Measurements from ENCODE around the gene SSTR5. TPM values are rescaled to one million over a fixed set of nuclear protein-coding genes. Genes with fewer than 3 reads are reported as not detected.

The SSTR5 gene
- total RNA-seq, 2 donors from 2014 or later = not detected

DNA sequence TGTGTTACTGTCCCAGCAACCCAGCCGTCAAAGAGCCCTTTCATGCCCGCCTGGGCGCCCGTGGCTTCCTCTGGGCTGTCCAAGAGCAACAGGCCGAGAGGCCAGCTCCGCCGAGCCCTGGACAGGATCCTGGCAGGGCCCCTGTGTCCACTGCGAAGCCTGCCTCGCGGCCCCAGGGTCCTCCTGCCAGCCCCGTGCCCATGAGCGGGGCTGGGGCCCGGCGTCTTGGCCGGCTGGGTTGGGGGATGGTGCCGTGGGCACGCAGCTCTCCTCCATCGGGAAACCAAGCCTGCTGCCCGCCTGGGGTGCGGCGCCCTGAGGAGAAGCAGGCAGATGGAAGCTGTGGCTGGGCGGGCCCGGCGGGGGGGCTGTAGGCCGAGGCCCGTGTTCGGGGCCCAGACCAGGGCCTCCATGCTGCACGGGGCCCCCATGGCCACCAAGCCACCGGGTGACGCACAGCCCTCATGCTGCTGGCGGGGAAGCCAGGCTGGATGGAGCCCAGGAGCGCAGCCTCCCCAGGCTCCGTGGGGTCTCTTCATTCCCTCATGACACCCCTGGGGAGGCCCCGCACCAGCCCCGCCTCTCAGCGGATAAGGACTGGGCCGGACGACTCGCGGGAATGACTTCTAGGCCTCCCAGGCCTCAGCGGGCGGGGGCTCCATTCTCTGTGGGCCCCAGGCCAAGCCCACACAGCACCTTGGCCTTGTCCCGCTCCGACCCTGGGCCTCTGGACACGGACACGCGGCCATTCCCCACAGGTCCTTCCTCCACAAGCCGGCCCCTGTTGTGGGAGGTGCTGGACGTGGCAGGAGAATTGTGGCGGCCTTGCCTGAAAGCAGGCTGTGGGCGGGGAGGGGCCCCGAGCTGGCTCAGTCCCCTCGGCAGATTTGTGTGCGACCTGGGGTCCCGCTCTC, 23.9 kb downstream of the SSTR5 start, which contains the start of gene C1QTNF8:
C1QTNF8 (minus strand) TSS at position 76 of the 914 bp plus-strand sequence. CDS start 1,322 bp downstream, outside the sequence.
- Mint-ChIP-seq H3K4me1 (no peaks in the 10 kb centered on the region), H3K4me3 (no peak within 1 kb of the TSS), H3K27ac (no peak within 1 kb of the TSS), H3K27me3 (no peaks in the 10 kb centered on the region), H3K36me3 (ENCODE audit: low read depth) (no peaks in the 10 kb centered on the region)
- ATAC-seq (no peak), DNase-seq (no peak)
- no peaks in the 10 kb centered on the region for H3K9me3 ChIP-seq (ENCODE audit: control insufficient read depth, low read length, poor library complexity, severe bottlenecking)

GRCh38 chr16:1097156-1097555, 24.6 kb downstream of the SSTR5 start:
- H3K27ac Mint-ChIP-seq = no peak overlapping the region
- DNase-seq (no peak), ATAC-seq (no peak)
- H3K27me3 Mint-ChIP-seq = no peaks in the 10 kb centered on the region
- H3K9me3 ChIP-seq (ENCODE audit: control insufficient read depth, low read length, poor library complexity, severe bottlenecking) = no peaks in the 10 kb centered on the region
- H3K36me3 Mint-ChIP-seq (ENCODE audit: low read depth) = no peaks in the 10 kb centered on the region
- H3K4me3 Mint-ChIP-seq = no peak overlapping the region
- H3K4me1 Mint-ChIP-seq = no peaks in the 10 kb centered on the region

DNA sequence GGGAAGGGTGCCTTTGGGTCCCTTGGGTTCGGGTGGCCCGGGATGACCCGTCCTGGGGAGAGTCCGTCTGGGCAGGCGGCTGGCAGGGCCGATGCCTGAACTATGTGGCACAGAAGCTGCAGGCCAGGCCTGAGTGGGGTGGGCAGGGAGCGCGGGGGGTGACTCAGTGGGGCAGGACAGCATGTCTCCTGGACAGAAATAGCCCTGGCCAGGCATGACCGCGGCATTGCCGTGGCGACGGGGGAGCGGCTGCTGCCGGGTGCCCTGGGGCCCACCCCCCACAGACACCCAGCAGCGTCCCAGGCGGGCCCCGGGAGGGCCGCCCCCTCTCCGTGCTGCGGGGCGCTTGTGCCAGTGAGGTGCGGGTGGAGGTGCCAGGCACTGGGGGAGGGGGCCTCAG, 25.3 kb downstream of the SSTR5 start:
- ATAC-seq = no peak
- Mint-ChIP-seq H3K27me3 (no peaks in the 10 kb centered on the region), H3K36me3 (ENCODE audit: low read depth) (no peaks in the 10 kb centered on the region), H3K4me3 (no peak overlapping the region), H3K4me1 (no peaks in the 10 kb centered on the region), H3K27ac (no peak overlapping the region)
- H3K9me3 ChIP-seq (ENCODE audit: control insufficient read depth, low read length, poor library complexity, severe bottlenecking) = no peaks in the 10 kb centered on the region
- no peak for DNase-seq

- H3K9me3 ChIP-seq (ENCODE audit: control insufficient read depth, low read length, poor library complexity, severe bottlenecking) = no peaks in the 10 kb centered on the region
- Mint-ChIP-seq H3K27me3 (no peaks in the 10 kb centered on the region), H3K36me3 (ENCODE audit: low read depth) (no peaks in the 10 kb centered on the region), H3K27ac (no peak overlapping the region), H3K4me1 (no peaks in the 10 kb centered on the region), H3K4me3 (no peak overlapping the region)
- ATAC-seq (no peak), DNase-seq (no peak)
These were observed 25.9 kb downstream of the SSTR5 start for GRCh38 chr16:1098266-1098991.

DNA sequence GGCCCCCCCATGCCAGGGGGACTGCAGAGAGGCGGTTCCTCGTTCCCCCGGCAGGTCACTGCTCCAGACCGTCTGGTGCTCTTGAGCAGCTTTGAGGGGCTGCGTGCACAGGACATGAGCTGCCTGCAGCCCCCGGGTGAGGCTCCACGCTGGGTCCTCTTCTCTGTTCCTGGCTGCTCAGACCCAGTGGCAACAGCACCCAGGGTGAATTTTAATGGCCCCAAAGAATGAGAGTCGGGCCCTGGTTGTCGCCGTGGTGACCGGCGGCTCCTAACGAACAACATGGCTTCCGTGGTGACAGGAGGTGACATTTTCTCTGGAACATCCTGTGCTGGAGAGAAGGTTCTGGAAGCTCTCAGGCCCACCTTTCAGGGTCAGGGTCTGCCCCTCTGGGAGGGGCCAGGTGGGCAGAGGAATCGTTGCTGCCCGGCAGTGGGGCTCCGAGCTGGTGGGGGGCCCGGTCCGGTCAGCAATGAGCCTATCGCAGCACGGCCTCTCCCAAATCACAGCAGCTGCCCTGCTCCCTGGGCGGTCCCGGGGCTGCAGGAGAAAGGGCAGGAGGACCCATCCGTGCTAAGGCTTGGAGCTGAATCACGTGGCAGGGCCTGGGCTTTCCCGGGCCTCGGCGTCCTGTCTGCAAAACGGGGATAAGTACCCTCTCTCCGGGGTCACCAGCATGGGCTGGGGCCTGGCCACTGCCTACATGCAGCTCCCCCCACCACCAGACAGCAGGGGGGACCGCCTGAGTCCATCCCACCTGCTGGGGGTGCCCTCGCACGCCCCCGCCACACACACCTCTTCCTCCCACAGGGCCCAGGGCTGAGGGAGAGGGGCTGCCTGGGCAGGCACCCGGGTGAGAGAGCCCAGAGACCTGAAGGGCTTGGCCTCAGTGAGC, 26.9 kb downstream of the SSTR5 start:
- H3K36me3 Mint-ChIP-seq (ENCODE audit: low read depth) = no peaks in the 10 kb centered on the region
- no peak overlapping the region for H3K4me3 Mint-ChIP-seq
- no peak overlapping the region for H3K27ac Mint-ChIP-seq
- H3K27me3 Mint-ChIP-seq = no peaks in the 10 kb centered on the region
- H3K4me1 Mint-ChIP-seq = no peaks in the 10 kb centered on the region
- DNase-seq (no peak), ATAC-seq (no peak)
- H3K9me3 ChIP-seq (ENCODE audit: control insufficient read depth, low read length, poor library complexity, severe bottlenecking) = no peaks in the 10 kb centered on the region

DNA sequence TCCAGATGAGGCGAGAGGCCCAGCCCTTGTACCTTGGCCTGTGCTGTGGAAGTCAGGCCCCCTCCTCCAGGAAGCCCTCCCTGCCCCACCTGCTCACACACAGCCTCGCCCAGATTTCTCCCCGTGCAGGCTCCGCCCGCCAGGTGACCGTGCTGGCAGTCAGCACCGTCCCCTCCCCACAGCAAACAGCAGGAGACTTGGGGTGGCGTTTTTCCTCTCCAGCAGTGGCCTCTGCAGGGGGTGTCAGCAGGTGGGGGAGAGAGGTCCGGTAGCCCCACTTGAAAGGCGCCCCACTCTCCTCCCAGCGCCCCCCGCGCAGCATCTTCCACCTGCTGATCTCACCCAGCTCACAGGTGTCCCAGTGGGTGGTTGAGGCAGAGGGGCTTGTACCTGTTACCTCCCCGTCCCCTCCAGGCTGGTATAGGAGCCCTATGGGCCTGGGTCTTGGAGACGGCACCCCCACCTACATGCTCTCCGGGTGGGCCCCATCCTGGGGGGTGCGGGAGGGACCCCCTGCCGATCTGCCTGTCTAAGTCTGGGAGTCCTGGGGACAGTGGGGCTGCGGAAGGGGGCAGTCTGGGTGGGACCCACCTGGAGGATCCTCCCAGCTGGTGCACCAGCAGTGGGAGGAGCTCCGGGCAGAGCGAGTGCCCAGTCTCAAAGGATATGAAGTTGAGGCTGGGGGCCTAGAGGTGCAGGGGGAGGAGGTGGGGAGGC, 27.7 kb downstream of the SSTR5 start:
- no peaks in the 10 kb centered on the region for H3K9me3 ChIP-seq (ENCODE audit: control insufficient read depth, low read length, poor library complexity, severe bottlenecking)
- no peaks in the 10 kb centered on the region for H3K4me1 Mint-ChIP-seq
- no peaks in the 10 kb centered on the region for H3K27me3 Mint-ChIP-seq
- no peak for DNase-seq
- H3K4me3 Mint-ChIP-seq = no peak overlapping the region
- no peak overlapping the region for H3K27ac Mint-ChIP-seq
- no peaks in the 10 kb centered on the region for H3K36me3 Mint-ChIP-seq (ENCODE audit: low read depth)
- ATAC-seq = no peak

DNA sequence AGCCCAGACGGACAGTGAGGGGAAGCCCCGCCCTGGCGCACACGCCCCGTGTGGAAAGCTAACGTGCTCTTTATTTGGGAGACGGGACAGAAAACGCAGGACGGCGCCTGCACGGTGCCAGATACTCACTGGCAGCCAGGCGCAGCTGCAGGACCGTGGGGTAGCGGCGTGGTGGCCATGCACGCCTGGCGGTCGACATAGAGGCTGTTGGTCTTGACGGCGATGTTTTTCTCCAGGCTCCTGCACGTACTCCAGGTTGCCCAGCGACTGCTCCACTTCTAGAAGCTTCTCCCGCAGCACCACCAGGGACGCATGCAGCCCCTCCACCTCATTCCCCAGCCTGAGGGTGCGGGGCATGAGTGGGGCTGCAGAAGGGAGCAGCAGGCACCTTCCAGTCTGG, 28.6 kb downstream of the SSTR5 start:
- no peak overlapping the region for H3K4me3 Mint-ChIP-seq
- H3K4me1 Mint-ChIP-seq = no peaks in the 10 kb centered on the region
- ATAC-seq = no peak
- H3K36me3 Mint-ChIP-seq (ENCODE audit: low read depth) = no peaks in the 10 kb centered on the region
- H3K9me3 ChIP-seq (ENCODE audit: control insufficient read depth, low read length, poor library complexity, severe bottlenecking) = no peaks in the 10 kb centered on the region
- no peak overlapping the region for H3K27ac Mint-ChIP-seq
- DNase-seq = no peak
- no peaks in the 10 kb centered on the region for H3K27me3 Mint-ChIP-seq

DNA sequence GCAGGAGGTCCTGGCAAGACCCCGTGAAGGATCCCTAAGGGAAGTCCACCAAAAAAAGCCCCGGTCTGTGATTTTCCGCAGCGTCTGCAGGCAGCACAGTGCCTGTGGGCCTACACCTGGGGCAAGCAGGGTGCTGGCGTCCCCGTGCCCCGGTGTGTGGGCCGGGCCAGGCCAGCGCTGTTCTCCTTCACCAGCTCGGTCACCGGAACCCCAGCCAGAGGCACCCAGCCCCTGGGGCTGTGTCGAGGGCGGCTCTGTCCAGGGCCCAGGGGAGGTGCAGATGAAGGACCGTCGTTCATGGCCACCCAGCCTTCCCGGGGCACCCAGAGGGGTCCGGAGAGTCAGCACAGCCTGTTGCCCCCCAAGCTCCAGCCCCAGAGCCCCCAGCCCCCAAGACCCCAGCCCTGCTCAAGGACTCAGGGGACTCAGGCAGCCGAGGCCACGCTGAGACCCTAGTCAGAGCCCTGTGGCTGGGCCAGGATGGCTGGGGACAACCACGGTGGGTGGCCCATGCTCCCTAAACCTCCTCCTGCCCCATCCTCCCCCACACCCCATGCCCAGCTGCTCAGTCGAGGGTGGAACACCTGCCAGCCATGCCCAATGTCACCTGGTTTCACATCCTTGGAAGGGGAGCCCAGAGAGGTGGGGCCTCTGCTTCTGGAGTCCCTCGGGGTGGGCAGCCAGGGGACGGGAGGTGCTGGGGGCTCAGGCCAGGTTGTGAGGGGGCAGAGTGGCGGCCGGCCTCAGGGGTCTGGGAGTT, 29.2 kb downstream of the SSTR5 start:
- DNase-seq = no peak
- no peaks in the 10 kb centered on the region for H3K4me1 Mint-ChIP-seq
- no peaks in the 10 kb centered on the region for H3K36me3 Mint-ChIP-seq (ENCODE audit: low read depth)
- no peaks in the 10 kb centered on the region for H3K9me3 ChIP-seq (ENCODE audit: control insufficient read depth, low read length, poor library complexity, severe bottlenecking)
- H3K27ac Mint-ChIP-seq = no peak overlapping the region
- H3K27me3 Mint-ChIP-seq = no peaks in the 10 kb centered on the region
- ATAC-seq = no peak
- no peak overlapping the region for H3K4me3 Mint-ChIP-seq

DNA sequence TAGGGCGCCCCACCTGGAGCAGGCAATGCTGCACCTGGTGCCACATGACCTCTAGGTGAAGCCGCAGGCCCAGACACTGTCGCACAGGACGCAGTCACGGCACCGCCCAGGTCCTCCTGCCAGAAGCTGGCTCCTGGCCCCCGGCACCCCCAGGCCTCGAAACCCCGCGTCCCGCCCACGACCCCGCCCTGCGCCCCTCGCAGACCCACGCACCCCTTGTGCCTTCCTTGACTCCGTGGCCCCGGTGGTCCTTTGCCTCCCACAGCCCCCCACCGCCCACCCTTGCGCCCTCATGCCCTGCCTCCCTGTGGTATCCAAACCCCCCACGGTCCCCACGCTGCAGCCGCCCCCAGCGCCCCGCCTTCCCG, 29.8 kb downstream of the SSTR5 start:
- Mint-ChIP-seq H3K4me1 (no peaks in the 10 kb centered on the region), H3K27ac (no peak overlapping the region), H3K36me3 (ENCODE audit: low read depth) (no peaks in the 10 kb centered on the region), H3K4me3 (no peak overlapping the region), H3K27me3 (no peaks in the 10 kb centered on the region)
- no peaks in the 10 kb centered on the region for H3K9me3 ChIP-seq (ENCODE audit: control insufficient read depth, low read length, poor library complexity, severe bottlenecking)
- DNase-seq = no peak
- ATAC-seq = no peak

DNA sequence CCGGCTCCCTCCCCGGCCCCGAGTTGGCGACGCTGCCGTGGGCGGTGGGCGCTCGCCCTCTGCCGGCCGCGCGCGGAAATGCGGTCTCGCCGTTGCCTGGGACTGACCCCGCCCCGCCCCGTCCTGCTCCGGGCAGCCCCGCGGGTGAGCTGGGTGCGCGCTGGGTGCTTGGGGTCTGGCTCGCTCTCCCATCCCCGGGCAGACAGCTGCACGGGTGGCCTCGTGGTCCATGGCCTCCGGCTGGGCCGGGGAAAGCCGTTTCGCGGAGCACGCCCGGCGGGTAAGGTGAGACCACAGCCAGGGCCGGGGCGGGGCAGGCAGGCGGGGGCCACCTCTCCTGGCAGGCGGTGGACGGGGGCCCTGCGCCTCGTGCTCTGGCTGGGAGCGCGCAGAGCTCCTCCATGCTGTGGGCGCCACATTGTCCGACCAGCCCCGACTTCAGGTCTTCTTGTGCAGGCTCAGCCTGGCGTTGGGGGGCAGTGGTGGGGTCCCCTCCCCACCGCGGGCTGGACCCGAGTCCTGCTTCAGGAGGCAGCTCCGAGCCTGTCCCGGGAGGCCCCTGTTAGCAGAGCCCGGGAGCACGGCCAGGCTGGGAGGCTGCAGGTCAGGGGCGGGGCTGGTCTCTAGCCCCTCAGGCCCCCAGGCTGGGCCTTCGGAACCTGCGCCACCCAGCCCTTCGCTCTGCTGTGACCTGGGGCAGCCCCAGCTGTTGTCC, 30.5 kb downstream of the SSTR5 start:
- peak; percentile 56 to 73 (median 65) for DNase-seq
- H3K9me3 ChIP-seq (ENCODE audit: control insufficient read depth, low read length, poor library complexity, severe bottlenecking) = no peaks in the 10 kb centered on the region
- Mint-ChIP-seq H3K27ac (no peak overlapping the region), H3K4me1 (no peaks in the 10 kb centered on the region), H3K4me3 (no peak overlapping the region), H3K36me3 (ENCODE audit: low read depth) (no peaks in the 10 kb centered on the region), H3K27me3 (no peaks in the 10 kb centered on the region)
- ATAC-seq = peak; percentile 88

GRCh38 chr16:1103636-1103980, 31.1 kb downstream of the SSTR5 start:
- ATAC-seq = no peak
- Mint-ChIP-seq H3K27ac (no peak overlapping the region), H3K27me3 (no peaks in the 10 kb centered on the region), H3K4me1 (no peaks in the 10 kb centered on the region), H3K36me3 (ENCODE audit: low read depth) (no peaks in the 10 kb centered on the region), H3K4me3 (no peak overlapping the region)
- H3K9me3 ChIP-seq (ENCODE audit: control insufficient read depth, low read length, poor library complexity, severe bottlenecking) = no peaks in the 10 kb centered on the region
- DNase-seq = no peak
